ENCODE data around the gene PAWR.
A peak's percentile ranks its signal among the peaks of the same experiment; 100 is the strongest.
"Not testable (repeated sequence)": the region's sequence is repeated elsewhere in the genome, so short reads cannot be mapped to it uniquely, and the experiment has no call there.

The PAWR gene

DNA sequence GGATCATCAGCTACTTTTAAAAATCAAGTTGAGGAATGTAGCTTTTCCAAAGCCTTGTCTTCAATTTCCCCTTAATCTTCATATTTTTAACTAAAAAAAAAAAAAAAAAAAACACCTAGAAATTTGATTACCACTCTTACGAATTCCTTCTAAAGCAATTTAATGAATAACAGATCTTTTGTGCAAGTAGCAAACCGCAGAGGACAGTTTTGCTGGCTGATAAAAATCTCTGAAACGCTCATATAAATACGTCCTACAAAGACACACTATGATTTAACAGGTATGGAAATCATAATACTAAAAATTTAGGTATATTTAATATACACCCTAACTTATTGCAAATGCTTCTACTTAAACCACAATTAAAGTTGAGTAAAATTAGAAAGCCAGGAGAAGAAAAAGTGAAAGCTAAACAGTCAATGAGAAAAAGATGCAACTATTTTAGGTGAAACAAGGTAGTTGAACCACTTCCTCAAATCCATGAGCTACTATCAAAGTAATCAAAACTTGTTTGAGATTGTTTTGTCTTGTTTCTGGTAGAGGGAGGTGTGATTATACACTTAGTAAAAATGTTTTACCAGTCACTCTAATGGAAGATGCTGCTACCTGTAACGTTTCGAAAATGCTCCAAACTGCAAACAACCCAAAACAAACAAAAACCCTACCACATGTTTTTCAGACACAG lies 2.2 kb downstream of the PAWR start:
- H3K27ac ChIP-seq, result peak overlapping the region in 13 of 21 experiments; percentile 21 to 92 (median 84)
- H3K4me3 ChIP-seq, result peak overlapping the region; percentile 59 to 86 (median 71)

DNA sequence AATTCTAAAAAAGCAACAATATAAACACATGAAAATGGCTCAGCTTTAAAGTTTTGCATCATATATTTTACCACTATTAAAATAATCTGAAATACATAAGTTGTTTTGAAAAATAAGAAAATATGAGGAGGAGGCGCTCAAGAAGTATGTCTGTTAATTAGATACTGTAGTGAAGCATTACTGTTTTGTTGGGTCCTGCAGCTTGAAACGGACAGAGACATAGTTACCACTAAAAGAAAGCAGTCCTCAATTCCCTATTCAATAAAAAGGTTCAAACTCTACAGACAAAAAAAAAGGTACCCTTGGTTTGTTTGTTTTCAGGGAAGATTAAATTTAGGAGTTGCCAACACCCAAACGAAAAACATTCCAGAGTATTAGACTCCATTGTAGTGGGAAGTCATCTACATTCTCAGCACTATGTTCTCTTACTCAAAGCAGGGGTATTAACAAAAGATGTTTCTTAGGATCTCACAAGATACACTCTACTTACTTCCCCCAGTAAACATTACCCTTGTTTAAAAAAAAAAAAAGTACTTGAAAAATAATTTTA lies 3.0 kb downstream of the PAWR start:
- Histone ChIP-seq H3K27ac (peak overlapping the region in 5 of 21 experiments; percentile 2 to 74 (median 21)), H3K4me3 (peak overlapping the region; percentile 2 to 79 (median 62))

DNA sequence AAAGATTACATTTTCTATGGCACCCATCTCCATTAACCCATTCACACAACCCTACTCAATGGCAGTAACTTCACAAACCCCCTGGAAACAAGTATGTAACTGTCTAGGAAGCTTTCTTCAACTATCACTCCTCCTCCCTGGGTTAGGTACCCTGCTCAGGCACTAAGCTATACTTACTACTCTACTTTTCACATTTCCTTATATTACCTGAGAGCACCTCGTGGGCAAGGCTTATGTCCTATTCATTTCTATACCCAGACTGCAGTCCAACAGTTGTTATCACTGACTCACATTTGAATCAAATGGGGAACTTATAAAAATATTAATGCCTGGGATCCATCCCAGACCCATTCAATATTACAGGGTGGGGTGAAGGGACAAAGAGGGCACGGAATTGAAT lies 4.6 kb downstream of the PAWR start:
- peak overlapping the region in 1 of 21 experiments; percentile 3 for H3K27ac ChIP-seq
- peak overlapping the region in 2 of 7 experiments; percentile 62 to 65 for H3K4me3 ChIP-seq

DNA sequence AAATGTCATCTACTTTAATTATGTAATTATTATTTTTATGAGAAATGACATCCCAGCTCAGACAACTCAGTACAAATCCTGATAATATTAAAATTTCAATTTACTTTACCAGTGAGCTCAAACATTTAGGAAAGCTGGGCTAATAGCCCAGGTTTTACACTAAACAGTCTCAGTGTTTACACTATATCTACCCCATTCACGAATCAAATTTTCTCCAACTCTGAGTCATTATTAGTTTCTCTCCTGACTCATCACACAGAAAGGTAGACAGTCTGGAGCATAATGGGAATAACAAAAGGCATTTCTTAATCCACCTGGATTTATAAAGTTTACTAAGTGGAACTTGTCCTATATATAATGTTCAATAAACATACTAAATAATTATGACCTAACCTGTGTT lies 5.7 kb downstream of the PAWR start:
- Histone ChIP-seq H3K4me3 (no peak overlapping the region), H3K27ac (no peak overlapping the region)

DNA sequence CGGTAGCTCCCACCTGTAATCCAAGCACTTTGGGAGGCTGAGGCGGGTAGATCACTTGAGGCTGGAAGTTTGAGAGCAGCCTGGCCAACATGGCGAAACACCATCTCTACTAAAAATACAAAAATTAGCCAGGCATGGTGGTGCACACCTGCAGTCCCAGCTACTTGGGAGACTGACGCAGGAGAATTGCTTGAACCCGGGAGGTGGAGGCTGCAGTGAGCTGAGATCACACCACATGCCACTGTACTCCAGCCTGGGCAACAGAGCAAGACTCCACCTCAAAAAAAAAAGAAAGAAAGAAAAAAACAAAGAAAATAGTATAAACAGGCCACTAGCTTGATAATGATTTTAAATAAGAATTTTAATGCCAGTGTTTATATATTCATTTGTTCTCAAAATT lies 6.4 kb downstream of the PAWR start:
- not testable (repeated sequence) for H3K4me3 ChIP-seq, H3K27ac ChIP-seq

DNA sequence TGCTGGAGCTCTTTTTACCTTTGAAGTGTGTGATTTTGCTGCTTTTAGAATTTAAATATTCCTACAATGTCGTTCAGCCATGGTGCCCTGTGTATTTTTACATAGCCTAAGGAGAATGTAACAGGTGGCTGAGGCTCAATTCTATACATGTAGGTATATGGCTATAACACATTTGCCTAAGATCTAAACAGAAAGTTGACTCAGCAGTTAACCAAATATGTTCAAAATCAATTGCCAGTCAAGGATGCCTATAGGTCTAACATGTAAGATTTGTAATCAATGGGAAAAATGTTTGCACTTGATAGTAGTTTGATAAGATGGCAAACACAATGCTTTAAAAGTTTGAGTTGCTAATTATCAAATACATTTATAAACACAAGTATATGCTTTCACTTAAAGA lies 8.2 kb downstream of the PAWR start:
- Histone ChIP-seq H3K4me3 (no peak overlapping the region), H3K27ac (no peak overlapping the region)

DNA sequence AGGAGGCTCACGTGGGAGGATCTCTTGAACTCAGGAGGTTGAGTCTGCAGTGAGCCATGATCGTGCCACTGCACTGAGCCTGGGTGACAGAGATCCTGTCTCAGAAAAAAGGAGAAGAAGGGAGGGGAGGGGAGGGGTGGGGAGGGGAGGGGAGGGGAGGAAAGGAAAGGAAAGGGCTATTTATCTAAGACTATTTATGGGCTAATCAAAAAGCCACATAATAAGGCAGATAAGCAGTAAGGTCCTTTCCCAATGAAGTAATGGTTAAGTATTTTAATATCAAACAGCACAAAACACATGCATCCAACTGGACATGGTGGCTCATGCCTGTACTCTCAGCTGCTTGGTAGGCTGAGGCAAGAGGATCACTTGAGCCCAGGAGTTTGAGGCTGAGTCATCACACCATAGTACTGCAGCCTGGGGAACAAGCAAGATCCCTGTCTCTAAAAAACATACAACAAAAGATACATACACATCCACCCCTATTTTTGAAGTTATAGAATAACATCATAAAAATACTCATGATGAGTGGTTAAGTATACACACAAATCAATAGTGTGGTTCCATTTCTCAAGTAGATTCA lies 9.7 kb downstream of the PAWR start:
- Histone ChIP-seq H3K27ac (no peak overlapping the region), H3K4me3 (no peak overlapping the region)

DNA sequence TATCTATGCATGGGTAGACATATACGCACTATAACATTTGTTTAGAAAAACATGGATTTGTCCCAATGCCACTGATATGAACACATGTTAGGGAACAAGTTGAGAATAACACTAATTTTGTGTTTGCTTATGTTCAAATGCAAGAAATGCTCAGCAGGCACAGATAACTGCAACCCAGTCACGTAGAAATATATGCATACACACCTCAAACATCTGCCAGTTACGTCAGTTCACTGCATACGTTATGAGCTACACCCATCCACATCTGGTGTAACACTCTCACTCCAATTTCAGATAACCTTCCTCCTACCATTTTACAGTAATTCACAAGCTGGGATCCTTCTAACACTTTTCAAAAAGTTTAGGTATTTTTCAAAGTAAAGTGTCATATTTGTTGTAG lies 10.7 kb downstream of the PAWR start:
- H3K4me3 ChIP-seq, result no peak overlapping the region
- H3K27ac ChIP-seq, result no peak overlapping the region

DNA sequence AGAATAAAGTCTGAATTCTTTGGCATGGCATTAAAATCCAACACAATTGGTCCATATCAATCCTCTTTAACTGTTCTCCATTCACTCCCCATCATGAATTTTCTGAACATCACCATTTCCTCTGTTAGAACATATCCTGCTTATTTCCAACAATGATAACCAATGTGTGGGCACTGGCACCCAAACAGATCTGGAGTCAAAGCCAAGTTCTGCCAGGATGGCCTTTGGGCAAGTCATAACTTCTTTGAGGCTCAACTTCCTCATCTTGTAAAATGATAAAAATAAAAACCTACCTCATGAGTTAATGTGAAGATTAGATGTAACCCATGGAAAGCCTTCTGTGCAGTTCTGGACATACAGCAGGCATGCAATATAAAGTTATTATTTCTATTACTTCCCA lies 12.5 kb downstream of the PAWR start:
- H3K27ac ChIP-seq, result no peak overlapping the region
- H3K4me3 ChIP-seq, result no peak overlapping the region

DNA sequence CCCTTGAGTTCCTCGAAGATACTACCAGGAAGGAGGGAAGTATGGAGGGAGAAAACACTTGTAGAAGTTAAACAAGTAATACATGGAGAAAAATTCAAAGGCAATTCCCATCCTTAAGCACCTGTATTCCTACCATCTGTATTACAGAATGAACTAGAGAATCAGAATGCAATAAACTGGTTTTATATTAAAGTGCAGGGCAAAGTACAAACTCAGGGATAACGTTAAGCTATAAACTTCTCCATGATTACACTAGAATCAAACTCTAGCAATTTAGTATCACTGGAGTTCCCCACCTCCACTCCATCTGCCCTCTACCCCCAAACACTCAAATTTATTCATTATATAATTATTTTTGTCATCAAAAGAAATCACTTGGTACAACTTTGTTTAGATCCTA lies 13.1 kb downstream of the PAWR start:
- H3K4me3 ChIP-seq, result no peak overlapping the region
- no peak overlapping the region for H3K27ac ChIP-seq

DNA sequence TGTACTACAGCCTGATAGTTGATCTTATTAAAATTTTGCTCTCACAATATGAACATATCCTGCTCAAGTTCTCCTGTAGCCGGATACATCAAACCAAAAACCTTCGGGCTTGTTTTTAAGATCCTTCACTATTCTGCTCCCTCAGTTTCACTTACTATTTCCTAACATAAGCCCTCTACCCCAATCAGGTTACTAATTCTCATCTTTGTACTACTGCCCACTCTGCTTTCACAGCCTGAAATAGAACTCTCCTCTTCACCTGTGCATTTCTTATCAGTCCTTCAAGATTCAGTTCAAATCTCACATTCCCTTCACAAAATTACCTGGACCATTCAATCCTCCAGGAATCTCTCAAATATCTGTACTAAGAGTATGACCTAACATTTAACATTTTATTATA lies 14.2 kb downstream of the PAWR start:
- Histone ChIP-seq H3K4me3 (no peak overlapping the region), H3K27ac (no peak overlapping the region)

DNA sequence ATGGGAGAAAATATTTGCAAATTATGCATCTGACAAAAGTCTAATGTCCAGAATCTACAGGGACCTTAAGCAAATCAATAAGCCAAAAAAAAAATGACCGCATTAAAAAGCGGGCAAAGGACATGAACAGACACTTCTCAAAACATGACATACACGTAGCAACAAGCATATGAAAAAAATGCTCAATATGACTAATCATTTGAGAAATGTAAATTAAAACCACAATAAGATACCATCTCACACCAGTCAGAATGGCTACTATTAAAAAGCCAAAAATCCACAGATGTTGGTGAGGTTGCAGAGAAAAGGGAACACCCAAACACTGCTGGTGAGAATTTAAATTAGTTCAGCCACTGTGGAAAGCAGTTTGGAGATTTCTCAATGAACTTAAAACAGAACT lies 16.1 kb downstream of the PAWR start:
- Histone ChIP-seq H3K4me3 (no peak overlapping the region), H3K27ac (no peak overlapping the region)

DNA sequence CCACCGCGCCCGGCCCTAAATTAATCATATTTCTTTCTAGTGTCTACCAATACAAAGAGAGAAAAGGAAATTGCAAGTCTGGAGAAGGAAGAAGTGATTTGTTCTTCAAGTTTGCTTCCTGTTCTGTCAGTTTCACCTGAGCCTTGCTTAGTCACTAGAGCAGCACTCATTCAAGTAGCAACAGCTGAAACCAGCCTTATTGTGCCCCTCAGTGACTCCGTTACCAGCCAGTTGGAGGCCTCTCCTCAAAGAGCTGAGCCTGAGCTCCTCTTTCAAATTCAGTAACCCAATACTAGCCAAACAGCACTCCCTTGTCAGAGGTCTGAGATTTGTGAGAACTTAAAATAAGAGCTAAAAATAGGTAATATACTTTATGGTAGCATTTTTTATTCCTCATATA lies 17.4 kb downstream of the PAWR start:
- Histone ChIP-seq H3K4me3 (no peak overlapping the region), H3K27ac (no peak overlapping the region)

DNA sequence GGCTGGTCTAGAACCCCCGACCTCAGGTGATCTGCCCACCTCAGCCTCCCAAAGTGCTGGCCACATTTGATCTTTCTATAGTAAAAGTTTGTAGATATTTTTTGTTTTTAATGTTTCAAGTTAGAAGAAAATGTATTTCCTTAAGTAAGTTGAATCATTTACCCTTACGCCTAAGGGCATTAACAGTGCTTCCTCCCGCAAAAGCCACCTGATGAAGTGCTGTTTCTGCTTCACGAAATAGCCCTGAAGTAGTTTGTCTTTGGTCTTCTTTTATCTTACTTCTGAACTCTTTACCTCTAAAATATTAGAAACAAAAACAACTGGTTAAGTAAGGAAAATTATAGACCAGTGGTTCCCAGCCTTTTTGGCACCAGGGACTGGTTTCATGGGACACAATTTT lies 22.7 kb downstream of the PAWR start:
- no peak overlapping the region for H3K27ac ChIP-seq
- no peak overlapping the region for H3K4me3 ChIP-seq

DNA sequence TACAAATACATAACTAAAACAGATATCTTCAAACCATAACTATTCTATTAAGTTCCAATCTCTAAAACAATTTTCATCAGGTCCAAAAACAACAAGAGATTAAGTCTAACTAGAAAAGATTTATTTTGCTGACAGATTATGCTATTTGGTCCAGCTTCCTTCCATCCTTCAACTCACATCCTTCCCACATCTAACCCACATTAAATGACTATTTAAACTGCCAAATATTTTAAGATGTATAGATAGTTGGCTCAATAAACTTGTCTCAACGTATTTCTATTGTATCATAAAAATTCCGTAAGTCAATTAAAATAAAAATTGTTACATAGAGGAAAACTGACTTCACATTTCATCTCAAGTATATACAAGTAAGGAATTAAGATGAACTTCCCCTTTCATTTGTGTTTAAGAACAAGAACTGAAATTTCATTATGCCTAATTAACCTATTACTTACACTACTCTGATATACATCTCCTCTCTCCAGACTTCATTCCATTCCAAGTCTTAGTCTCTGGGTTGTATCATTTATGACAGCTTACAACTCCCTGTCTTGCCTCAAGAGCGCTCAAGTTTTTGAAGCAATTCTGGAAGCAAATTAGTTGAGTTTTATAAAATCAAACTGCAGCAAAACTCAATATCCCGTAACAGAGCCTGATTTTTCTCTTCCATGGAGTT lies 25.4 kb downstream of the PAWR start:
- Histone ChIP-seq H3K4me3 (no peak overlapping the region), H3K27ac (no peak overlapping the region)

DNA sequence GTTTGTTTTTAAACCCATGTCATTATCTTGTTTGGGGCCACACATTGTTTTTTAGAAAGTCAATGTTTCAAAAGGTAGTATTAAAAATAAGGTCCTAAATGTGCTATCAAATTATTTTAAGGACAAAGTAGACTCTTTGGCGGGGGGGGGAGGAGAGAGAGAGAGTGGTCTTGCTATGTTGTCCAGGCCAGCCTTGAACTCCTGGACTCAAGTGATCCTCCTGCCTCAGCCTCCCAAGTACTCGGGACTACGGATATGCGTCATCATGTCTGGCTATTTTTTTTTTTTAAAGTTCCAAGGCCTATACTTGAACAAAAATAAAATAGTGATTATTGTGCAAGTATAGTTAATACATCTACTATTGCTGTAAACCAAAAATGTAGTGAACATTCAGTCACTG lies 26.2 kb downstream of the PAWR start:
- no peak overlapping the region for H3K27ac ChIP-seq
- H3K4me3 ChIP-seq, result no peak overlapping the region

DNA sequence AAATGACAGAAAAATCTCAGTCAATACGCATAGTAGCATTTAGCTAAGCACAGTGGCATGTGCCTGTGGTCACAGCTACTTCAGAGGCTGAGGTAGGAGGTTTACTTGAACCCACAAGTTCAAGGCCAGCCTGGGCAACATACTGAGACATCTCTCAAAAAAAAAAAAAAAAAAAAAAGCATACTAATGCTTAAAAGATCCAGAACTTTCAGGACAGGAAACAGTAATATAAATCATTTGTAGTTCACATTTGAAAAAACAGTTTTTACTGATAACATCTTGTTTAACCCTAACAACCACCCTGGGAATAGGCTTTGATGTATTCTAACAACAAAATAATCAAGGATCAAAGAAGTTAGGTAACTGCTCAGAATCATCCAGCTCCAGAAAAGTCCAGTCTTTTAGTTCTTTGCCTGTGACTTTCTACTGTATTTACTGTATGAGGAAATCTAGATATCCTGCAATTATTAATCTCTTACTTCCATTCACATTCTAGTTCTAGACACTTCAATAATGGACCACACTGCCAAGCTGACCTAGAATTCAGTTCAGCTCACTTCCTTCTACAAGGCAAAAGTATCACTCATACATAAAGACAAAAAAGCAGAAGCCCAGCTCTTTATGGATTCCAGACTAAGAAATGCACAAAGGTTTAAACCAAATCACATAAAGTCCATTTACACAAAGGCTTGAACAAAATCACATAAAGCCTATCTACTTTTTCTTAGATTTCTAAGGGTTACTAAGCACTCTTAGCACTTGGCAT lies 28.5 kb downstream of the PAWR start:
- H3K4me3 ChIP-seq, result no peak overlapping the region
- H3K27ac ChIP-seq, result no peak overlapping the region

DNA sequence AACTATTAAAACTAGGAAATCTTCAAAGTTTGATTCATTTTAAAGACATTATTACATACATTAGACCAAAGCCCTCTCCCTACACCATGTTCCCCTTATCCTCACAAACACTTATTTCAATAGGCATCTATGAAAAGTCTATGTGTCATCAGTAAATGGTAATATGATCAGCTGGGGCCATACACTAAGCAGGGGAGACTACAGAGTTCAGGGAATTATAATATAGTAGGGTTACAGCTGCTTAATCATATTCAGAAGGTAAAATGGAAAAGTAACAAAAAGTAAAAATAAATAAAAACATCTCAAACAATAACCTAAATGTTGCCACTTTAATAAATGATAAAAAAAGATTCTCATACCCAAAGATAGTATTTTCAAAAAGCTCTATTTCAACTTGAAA lies 29.1 kb downstream of the PAWR start:
- H3K4me3 ChIP-seq, result no peak overlapping the region
- no peak overlapping the region for H3K27ac ChIP-seq

DNA sequence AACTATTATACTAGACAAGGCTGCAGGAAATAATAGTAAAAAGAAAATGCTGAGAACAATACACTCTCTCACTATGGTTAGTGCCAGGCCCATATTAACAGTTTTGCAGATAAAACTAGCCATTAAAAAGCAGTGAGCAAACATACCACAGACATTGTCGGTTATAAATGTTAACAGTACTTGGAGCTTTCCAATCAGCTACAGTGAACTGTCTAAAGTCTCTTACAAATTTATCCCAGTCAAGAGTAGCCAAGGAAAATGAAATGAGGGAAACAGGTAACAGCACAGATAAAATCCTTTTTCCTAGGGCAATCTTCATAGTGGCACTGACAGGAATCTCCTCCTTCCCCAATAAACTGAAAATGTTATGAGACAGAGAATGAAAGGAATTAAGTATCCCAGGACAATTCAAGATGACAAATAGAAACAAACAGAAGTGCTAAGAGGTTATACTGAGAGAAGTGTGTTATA lies 30.8 kb downstream of the PAWR start:
- H3K27ac ChIP-seq, result no peak overlapping the region
- H3K4me3 ChIP-seq, result no peak overlapping the region

DNA sequence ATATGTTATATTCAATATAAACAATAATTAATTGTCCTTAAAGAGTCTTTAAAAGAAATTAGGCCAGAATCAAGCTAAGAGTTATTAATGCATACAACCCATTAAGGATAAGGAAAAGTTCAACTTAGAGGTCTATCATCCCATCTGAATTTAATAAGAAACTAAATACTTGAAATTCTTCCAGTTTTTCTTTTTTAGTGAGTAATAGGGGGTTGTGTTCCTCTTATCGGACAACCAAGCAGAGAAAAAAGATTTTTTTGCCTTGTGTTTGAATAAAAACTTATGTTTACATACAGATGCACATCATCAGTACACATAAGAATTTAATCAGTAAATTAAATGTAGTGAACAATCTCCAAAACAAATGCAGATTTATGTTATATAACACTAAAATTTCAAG lies 32.5 kb downstream of the PAWR start:
- H3K4me3 ChIP-seq, result no peak overlapping the region
- no peak overlapping the region for H3K27ac ChIP-seq
